Parathyroid adenoma (tissue), 2 donors: Measurements from ENCODE around the gene WDR4.
"Not testable (repeated sequence)": the region's sequence is repeated elsewhere in the genome, so short reads cannot be mapped to it uniquely, and the experiment has no call there.

ENCODE experiments used
- H2AFZ ChIP-seq: fragments of 300-600 bp; sonication (generic); one replicate; pipeline ENCODE4 v1.7.0; 2017; ENCODE audit warnings: antibody characterized with exemption, mild to moderate bottlenecking
- H3K27ac ChIP-seq: fragments of 300-600 bp; sonication (generic); one replicate; pipeline ENCODE4 v1.7.0; 2017
- H3K27me3 ChIP-seq: fragments of 300-600 bp; sonication (generic); one replicate; pipeline ENCODE4 v1.7.0; 2017; ENCODE audit warnings: low read length; ENCODE audit not compliant: control insufficient read depth, insufficient read depth
- H3K36me3 ChIP-seq: fragments of 300-600 bp; sonication (generic); one replicate; pipeline ENCODE4 v1.7.0; 2017; ENCODE audit warnings: low read length; ENCODE audit not compliant: control insufficient read depth, insufficient read depth
- H3K4me1 ChIP-seq: fragments of 300-600 bp; sonication (generic); one replicate; pipeline ENCODE4 v1.7.0; 2017; ENCODE audit warnings: control low read depth
- H3K4me2 ChIP-seq: fragments of 300-600 bp; sonication (generic); one replicate; pipeline ENCODE4 v1.7.0; 2017; ENCODE audit warnings: low read length
- H3K4me3 ChIP-seq: fragments of 300-600 bp; sonication (generic); one replicate; pipeline ENCODE4 v1.7.0; 2017; ENCODE audit warnings: low read depth, low read length
- H3K79me2 ChIP-seq: fragments of 300-600 bp; sonication (generic); one replicate; pipeline ENCODE4 v1.7.0; 2017; ENCODE audit warnings: control low read depth
- H3K9ac ChIP-seq: fragments of 300-600 bp; sonication (generic); one replicate; pipeline ENCODE4 v1.7.0; 2017; ENCODE audit warnings: mild to moderate bottlenecking
- H3K9me3 ChIP-seq: fragments of 300-600 bp; sonication (generic); one replicate; pipeline ENCODE4 v1.7.0; 2017; ENCODE audit warnings: low read length; ENCODE audit not compliant: control insufficient read depth
- TF ChIP-seq, protein P1 (sequence below): fragments of 300-600 bp; sonication (generic); IDR thresholded peaks from one replicate; pipeline ENCODE4 v1.7.0; 2017; ENCODE audit warnings: antibody characterized with exemption, mild to moderate bottlenecking
- donor health status: primary hyperparathyroidism.

The WDR4 gene

DNA sequence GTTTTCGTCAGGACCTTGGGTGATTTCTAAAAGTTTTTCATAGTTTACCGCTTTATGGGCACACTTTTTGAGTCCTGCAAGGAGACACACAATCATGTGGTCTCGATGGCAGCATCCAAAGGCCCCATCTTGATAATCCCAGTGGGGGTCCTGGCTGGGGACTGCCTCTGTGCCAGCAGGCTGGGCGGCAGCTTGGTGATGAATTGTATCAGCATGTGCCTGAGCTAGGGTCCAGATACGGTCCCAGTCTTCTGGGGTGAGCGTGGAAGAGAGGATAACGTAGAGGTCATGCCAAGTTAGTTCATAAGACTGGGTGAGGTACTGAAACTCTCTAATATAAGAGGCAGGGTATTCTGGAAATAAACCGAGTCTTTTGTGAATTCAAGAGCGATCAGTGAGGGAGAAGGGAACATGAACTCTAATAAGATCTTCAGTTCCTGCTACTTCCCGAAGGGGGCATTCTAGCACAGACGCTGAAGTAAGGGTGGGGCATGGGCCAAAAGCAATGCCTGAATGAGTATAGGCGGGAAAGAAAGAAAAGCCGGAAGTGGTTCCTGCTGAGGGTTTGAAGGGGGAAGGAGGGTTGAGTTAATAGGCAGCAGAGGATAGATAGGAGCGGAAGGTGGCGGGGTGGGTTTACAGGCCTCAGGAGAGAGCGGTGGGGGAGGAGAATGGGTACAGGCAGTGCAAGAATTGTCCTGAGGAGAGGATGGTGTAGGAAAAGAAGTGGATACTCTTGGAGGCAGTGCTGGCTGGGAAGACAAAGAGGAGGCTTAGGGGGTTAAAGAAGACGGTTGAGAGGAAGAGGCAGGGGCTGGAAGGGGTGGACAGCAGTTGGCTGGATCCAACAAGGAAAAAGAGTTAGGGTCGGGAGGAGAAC lies 44.5 kb upstream of the WDR4 start:
- Histone ChIP-seq H3K4me3 (no peak overlapping the region), H3K4me2 (peak overlapping the region; percentile 31), H3K79me2 (peaks cover 3% of the 10 kb centered on the region), H3K4me1 (no peaks in the 10 kb centered on the region), H3K27ac (no peak overlapping the region), H3K9me3 (no peaks in the 10 kb centered on the region), H3K36me3 (no peaks in the 10 kb centered on the region), H3K9ac (no peak overlapping the region), H3K27me3 (no peaks in the 10 kb centered on the region), H2AFZ (peak overlapping the region; percentile 69)
- TF ChIP-seq, protein P1, sequence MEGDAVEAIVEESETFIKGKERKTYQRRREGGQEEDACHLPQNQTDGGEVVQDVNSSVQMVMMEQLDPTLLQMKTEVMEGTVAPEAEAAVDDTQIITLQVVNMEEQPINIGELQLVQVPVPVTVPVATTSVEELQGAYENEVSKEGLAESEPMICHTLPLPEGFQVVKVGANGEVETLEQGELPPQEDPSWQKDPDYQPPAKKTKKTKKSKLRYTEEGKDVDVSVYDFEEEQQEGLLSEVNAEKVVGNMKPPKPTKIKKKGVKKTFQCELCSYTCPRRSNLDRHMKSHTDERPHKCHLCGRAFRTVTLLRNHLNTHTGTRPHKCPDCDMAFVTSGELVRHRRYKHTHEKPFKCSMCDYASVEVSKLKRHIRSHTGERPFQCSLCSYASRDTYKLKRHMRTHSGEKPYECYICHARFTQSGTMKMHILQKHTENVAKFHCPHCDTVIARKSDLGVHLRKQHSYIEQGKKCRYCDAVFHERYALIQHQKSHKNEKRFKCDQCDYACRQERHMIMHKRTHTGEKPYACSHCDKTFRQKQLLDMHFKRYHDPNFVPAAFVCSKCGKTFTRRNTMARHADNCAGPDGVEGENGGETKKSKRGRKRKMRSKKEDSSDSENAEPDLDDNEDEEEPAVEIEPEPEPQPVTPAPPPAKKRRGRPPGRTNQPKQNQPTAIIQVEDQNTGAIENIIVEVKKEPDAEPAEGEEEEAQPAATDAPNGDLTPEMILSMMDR = peak; percentile 79

GRCh38 chr21:42922918-42923317 lies 43.6 kb upstream of the WDR4 start:
- H3K4me2 ChIP-seq = no peak overlapping the region

GRCh38 chr21:42921927-42922326 lies 42.6 kb upstream of the WDR4 start:
- no peak overlapping the region for H3K4me3 ChIP-seq
- no peak overlapping the region for H3K27ac ChIP-seq
- no peak overlapping the region for H3K4me2 ChIP-seq
- no peaks in the 10 kb centered on the region for H3K27me3 ChIP-seq
- TF ChIP-seq, protein P1 = no peak
- H3K79me2 ChIP-seq = peaks cover 3% of the 10 kb centered on the region
- H3K36me3 ChIP-seq = no peaks in the 10 kb centered on the region
- no peaks in the 10 kb centered on the region for H3K4me1 ChIP-seq
- H3K9me3 ChIP-seq = no peaks in the 10 kb centered on the region
- no peak overlapping the region for H2AFZ ChIP-seq
- no peak overlapping the region for H3K9ac ChIP-seq

More at GRCh38 chr21:42922918-42923317, 43.6 kb upstream of the WDR4 start:
- H3K4me1 ChIP-seq = no peaks in the 10 kb centered on the region
- TF ChIP-seq, protein P1 = no peak
- no peaks in the 10 kb centered on the region for H3K9me3 ChIP-seq
- no peak overlapping the region for H2AFZ ChIP-seq
- peaks cover 3% of the 10 kb centered on the region for H3K79me2 ChIP-seq
- H3K36me3 ChIP-seq = no peaks in the 10 kb centered on the region
- no peaks in the 10 kb centered on the region for H3K27me3 ChIP-seq
- no peak overlapping the region for H3K27ac ChIP-seq
- no peak overlapping the region for H3K9ac ChIP-seq
- no peak overlapping the region for H3K4me3 ChIP-seq

GRCh38 chr21:42918291-42918690 lies 39.0 kb upstream of the WDR4 start:
- Histone ChIP-seq H2AFZ (no peak overlapping the region), H3K4me1 (no peaks in the 10 kb centered on the region), H3K36me3 (no peaks in the 10 kb centered on the region), H3K27me3 (no peaks in the 10 kb centered on the region), H3K79me2 (peaks cover 3% of the 10 kb centered on the region), H3K9me3 (no peaks in the 10 kb centered on the region), H3K4me3 (no peak overlapping the region), H3K4me2 (no peak overlapping the region), H3K27ac (no peak overlapping the region), H3K9ac (no peak overlapping the region)
- TF ChIP-seq, protein P1 = no peak

GRCh38 chr21:42913476-42913875 lies 34.1 kb upstream of the WDR4 start:
- Histone ChIP-seq H3K9me3 (no peaks in the 10 kb centered on the region), H2AFZ (no peak overlapping the region), H3K27me3 (no peaks in the 10 kb centered on the region), H3K4me2 (no peak overlapping the region), H3K4me1 (no peaks in the 10 kb centered on the region), H3K9ac (no peak overlapping the region), H3K36me3 (no peaks in the 10 kb centered on the region), H3K4me3 (no peak overlapping the region), H3K79me2 (no peaks in the 10 kb centered on the region), H3K27ac (no peak overlapping the region)
- TF ChIP-seq, protein P1 = no peak

DNA sequence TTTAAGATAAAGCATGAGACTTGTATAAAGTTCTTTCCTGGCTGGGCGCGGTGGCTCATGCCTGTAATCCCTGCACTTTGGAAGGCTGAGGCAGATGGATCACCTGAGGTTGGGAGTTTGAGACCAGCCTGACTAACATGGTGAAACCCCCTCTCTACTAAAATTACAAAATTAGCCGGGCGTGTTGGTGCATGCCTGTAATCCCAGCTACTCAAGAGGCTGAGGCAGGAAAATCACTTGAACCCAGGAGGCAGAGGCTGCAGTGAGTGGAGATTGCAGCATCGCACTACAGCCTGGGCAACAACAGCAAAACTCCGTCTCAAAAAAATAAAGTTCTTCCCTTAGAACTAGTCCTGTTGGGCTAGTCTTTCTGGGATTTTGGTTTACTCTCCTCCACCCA lies 32.6 kb upstream of the WDR4 start:
- not testable (repeated sequence) for H3K9me3 ChIP-seq, H3K4me2 ChIP-seq, H2AFZ ChIP-seq, H3K79me2 ChIP-seq, H3K4me3 ChIP-seq, H3K36me3 ChIP-seq, H3K4me1 ChIP-seq, H3K9ac ChIP-seq, H3K27ac ChIP-seq, H3K27me3 ChIP-seq

DNA sequence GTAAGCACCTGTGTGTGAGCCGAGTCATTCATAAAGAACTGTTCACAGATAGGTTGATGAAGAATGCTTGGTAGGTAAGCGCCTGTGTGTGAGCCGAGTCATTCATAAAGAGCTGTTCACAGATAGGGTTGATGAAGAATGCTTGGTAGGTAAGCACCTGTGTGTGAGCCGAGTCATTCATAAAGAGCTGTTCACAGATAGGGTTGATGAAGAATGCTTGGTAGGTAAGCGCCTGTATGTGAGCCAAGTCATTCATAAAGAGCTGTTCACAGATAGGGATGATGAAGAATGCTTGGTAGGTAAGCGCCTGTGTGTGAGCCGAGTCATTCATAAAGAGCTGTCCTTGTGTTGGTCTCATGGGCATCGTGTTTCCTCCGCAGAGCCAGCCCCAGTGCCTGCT lies 29.1 kb upstream of the WDR4 start:
- not testable (repeated sequence) for H3K4me2 ChIP-seq, H3K4me3 ChIP-seq, H3K27me3 ChIP-seq, H3K79me2 ChIP-seq, H3K9ac ChIP-seq, H2AFZ ChIP-seq, H3K27ac ChIP-seq, H3K9me3 ChIP-seq, H3K4me1 ChIP-seq, H3K36me3 ChIP-seq
